Effector memory CD4-positive, alpha-beta T cell (primary cell): ENCODE results near the gene EFNB1.

Source experiments
- DNase-seq, 3 donors: peaks; one replicate each; pipeline ENCODE4 v3.0.0-alpha.2; 2020
- H3K27ac ChIP-seq: 2 replicates; pipeline ENCODE4 v1.7.0; 2013; ENCODE audit warnings: mild to moderate bottlenecking, low read length, moderate library complexity; ENCODE audit not compliant: insufficient read depth, poor library complexity, severe bottlenecking
- H3K27me3 ChIP-seq: replicated peaks from 2 replicates; pipeline ENCODE4 v1.7.0; 2013; ENCODE audit warnings: mild to moderate bottlenecking, low read length; ENCODE audit not compliant: insufficient read depth, control insufficient read depth, poor library complexity, severe bottlenecking
- H3K36me3 ChIP-seq: 2 replicates; pipeline ENCODE4 v1.7.0; 2013; ENCODE audit warnings: mild to moderate bottlenecking, low read length, moderate library complexity; ENCODE audit not compliant: control insufficient read depth, insufficient read depth
- H3K4me1 ChIP-seq: 2 replicates; pipeline ENCODE4 v1.7.0; 2013; ENCODE audit warnings: low read length, mild to moderate bottlenecking; ENCODE audit not compliant: control insufficient read depth, insufficient read depth, poor library complexity, severe bottlenecking
- H3K4me3 ChIP-seq: 2 replicates; pipeline ENCODE4 v1.7.0; 2013; ENCODE audit warnings: low read length, low read depth, mild to moderate bottlenecking; ENCODE audit not compliant: insufficient read depth, poor library complexity, severe bottlenecking
- H3K9me3 ChIP-seq: 2 replicates; pipeline ENCODE4 v1.7.0; 2013; ENCODE audit warnings: mild to moderate bottlenecking, low read length, moderate library complexity; ENCODE audit not compliant: control insufficient read depth

The EFNB1 gene

DNA sequence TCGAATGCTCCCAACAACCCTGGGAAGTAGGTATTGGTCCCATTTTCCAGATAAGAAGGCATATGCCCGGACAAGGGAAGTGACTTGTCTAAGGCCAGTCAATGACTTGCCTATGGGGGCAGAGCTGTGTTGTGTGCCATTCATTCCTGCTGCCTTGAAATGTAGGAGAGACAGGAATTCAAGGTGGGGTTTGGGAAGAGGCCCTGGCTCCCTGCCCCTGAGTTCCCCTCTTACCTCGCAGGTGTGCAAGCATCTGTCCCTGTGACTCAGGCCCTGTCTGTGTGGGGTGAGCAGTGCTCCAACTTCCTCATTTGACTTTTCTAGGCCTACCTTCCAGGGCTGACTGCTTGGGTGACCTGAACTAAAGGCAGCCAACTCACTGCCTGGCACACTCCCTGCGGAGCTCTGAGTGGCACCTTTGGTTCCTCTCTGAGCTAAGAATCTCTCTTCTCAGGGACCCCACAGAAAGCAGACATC is 5.1 kb downstream of the EFNB1 start:
- peaks cover 9% of the 10 kb centered on the region for H3K4me1 ChIP-seq
- H3K27ac ChIP-seq: no peak overlapping the region
- no peak for DNase-seq
- H3K27me3 ChIP-seq: no peaks in the 10 kb centered on the region
- H3K4me3 ChIP-seq: no peak overlapping the region
- no peaks in the 10 kb centered on the region for H3K36me3 ChIP-seq
- H3K9me3 ChIP-seq: no peaks in the 10 kb centered on the region

DNA sequence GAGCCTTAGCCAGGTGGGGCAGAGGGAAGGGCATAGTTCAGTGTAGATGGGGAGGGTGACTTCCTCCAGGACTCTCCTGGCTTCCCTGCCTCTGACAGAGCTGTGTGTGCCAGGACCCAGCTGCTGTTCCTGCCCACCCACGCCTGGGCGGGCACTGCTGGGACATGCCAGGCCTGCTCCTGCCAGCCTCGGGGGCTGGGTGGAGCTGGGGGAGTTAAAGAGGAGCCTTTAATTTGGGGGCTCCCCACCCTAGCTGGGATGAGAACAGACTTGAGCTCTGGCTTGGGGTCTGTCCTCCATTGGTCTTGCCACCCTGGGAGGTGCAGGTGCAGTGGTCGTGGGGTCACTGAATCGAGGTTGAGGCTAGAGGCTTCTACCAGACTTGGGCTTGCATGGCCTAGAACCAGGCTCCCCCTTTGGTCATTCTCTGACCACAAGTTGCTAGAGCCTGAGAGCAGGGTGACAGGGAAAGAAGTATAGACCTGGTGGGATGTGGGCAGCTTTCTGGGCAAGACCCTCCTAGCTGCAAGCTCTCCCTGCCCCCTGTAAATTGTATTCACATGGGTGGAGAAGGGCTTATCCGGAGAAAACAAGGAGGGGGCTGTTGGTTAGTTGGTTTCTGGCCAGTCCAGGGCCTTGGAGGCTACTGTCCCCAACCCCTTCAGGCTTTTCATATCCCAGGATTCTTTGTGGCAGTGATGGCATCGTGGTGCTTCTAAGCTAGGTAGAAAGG is 5.7 kb downstream of the EFNB1 start:
- no peak for DNase-seq
- Histone ChIP-seq H3K36me3 (no peaks in the 10 kb centered on the region), H3K27me3 (no peaks in the 10 kb centered on the region), H3K9me3 (no peaks in the 10 kb centered on the region), H3K4me3 (no peak overlapping the region), H3K27ac (no peak overlapping the region), H3K4me1 (peaks cover 9% of the 10 kb centered on the region)

DNA sequence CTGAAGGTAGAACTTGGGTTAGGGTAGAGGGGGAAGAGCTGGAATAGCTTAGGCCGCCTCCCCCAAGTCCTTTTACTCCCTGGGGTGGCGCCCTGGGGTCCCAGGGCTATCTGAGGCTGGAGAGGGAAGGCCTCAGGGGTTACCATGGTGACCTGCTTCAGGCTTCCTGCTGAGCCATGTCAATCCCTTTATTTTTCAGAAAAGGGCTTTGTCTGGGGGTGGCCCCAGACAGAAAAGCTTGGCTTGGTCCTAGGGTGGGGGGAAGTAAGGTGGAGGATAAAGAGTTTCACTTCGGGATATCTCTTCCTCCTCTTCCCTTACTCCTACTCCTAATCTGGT is 6.3 kb downstream of the EFNB1 start:
- Histone ChIP-seq H3K27me3 (no peaks in the 10 kb centered on the region), H3K27ac (no peak overlapping the region), H3K36me3 (no peaks in the 10 kb centered on the region), H3K9me3 (no peaks in the 10 kb centered on the region), H3K4me1 (peaks cover 9% of the 10 kb centered on the region), H3K4me3 (no peak overlapping the region)
- DNase-seq: no peak

GRCh38 chrX:68835468-68835867 is 6.6 kb downstream of the EFNB1 start:
- Histone ChIP-seq H3K27me3 (no peaks in the 10 kb centered on the region), H3K4me3 (no peak overlapping the region), H3K4me1 (peaks cover 5% of the 10 kb centered on the region), H3K27ac (no peak overlapping the region), H3K9me3 (no peaks in the 10 kb centered on the region), H3K36me3 (peaks cover 4% of the 10 kb centered on the region)
- no peak for DNase-seq

DNA sequence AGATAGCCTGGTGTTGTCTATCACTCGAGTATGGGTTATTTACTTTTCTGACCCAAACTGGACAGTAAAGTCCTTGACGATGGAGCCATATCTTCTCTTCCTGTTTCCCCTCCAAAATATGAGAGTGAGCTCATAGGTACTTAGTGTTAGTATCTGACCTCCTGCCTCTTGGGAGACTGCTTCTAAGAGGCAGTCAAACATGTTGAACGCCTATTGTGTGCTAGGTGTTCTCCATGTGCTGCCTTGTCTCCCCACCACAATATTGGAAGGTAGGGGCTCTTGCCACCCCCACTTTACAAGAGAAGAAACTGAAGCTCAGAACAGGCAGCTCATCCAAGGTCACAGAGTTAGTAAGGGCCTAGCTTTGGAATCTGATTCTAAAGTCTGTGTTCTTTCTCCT is 8.3 kb downstream of the EFNB1 start:
- no peak overlapping the region for H3K27ac ChIP-seq
- no peaks in the 10 kb centered on the region for H3K27me3 ChIP-seq
- H3K4me1 ChIP-seq: peaks cover under 1% of the 10 kb centered on the region
- H3K4me3 ChIP-seq: no peak overlapping the region
- no peaks in the 10 kb centered on the region for H3K9me3 ChIP-seq
- DNase-seq: no peak
- H3K36me3 ChIP-seq: peaks cover 5% of the 10 kb centered on the region

DNA sequence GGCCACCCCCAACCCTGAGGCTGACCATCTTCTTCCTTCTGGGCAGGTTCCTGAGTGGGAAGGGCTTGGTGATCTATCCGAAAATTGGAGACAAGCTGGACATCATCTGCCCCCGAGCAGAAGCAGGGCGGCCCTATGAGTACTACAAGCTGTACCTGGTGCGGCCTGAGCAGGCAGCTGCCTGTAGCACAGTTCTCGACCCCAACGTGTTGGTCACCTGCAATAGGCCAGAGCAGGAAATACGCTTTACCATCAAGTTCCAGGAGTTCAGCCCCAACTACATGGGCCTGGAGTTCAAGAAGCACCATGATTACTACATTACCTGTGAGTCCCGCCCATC is 9.7 kb downstream of the EFNB1 start:
- H3K36me3 ChIP-seq: peaks cover 5% of the 10 kb centered on the region
- H3K4me1 ChIP-seq: no peaks in the 10 kb centered on the region
- DNase-seq: no peak
- H3K27ac ChIP-seq: no peak overlapping the region
- no peaks in the 10 kb centered on the region for H3K9me3 ChIP-seq
- H3K27me3 ChIP-seq: no peaks in the 10 kb centered on the region
- no peak overlapping the region for H3K4me3 ChIP-seq

GRCh38 chrX:68839771-68840170 is 10.9 kb downstream of the EFNB1 start:
- DNase-seq: no peak
- Histone ChIP-seq H3K27me3 (no peaks in the 10 kb centered on the region), H3K9me3 (no peaks in the 10 kb centered on the region), H3K36me3 (peaks cover 5% of the 10 kb centered on the region), H3K4me1 (no peaks in the 10 kb centered on the region), H3K4me3 (no peak overlapping the region), H3K27ac (no peak overlapping the region)

GRCh38 chrX:68840256-68840655 is 11.4 kb downstream of the EFNB1 start:
- H3K4me1 ChIP-seq: no peaks in the 10 kb centered on the region
- no peak for DNase-seq
- no peak overlapping the region for H3K27ac ChIP-seq
- H3K36me3 ChIP-seq: peaks cover 5% of the 10 kb centered on the region
- no peaks in the 10 kb centered on the region for H3K27me3 ChIP-seq
- no peak overlapping the region for H3K4me3 ChIP-seq
- H3K9me3 ChIP-seq: no peaks in the 10 kb centered on the region

- H3K4me1 ChIP-seq: no peaks in the 10 kb centered on the region
Measured at GRCh38 chrX:68841251-68842049, 12.6 kb downstream of the EFNB1 start.

GRCh38 chrX:68842351-68842750 is 13.5 kb downstream of the EFNB1 start:
- H3K4me1 ChIP-seq: no peaks in the 10 kb centered on the region
- H3K4me3 ChIP-seq: no peak overlapping the region
- no peak for DNase-seq
- H3K9me3 ChIP-seq: no peaks in the 10 kb centered on the region
- peaks cover 5% of the 10 kb centered on the region for H3K36me3 ChIP-seq
- no peaks in the 10 kb centered on the region for H3K27me3 ChIP-seq
- no peak overlapping the region for H3K27ac ChIP-seq

More at GRCh38 chrX:68841251-68842049, 12.6 kb downstream of the EFNB1 start:
- Histone ChIP-seq H3K27me3 (no peaks in the 10 kb centered on the region), H3K9me3 (no peaks in the 10 kb centered on the region), H3K36me3 (peaks cover 5% of the 10 kb centered on the region), H3K4me3 (no peak overlapping the region), H3K27ac (no peak overlapping the region)
- DNase-seq: no peak
